Adipose tissue (tissue), 3 donors: ENCODE results near the gene TPSD1. TPM values are rescaled to one million over a fixed set of nuclear protein-coding genes. Genes with fewer than 3 reads are reported as not detected.
"Not testable (repeated sequence)": the region's sequence is repeated elsewhere in the genome, so short reads cannot be mapped to it uniquely, and the experiment has no call there.

ENCODE experiments used
- H3K27ac ChIP-seq: one replicate; pipeline ENCODE4 v1.5.1; 2013; ENCODE audit warnings: low read depth, low read length
- WGBS, 3 donors: extraction: QIAGEN DNeasy Blood & Tissue Kit; methylation state at CpG; one replicate each; pipeline ENCODE4 v1.1.7; 2013; 5-methylcytosine and 5-hydroxymethylcytosine counted together
- polyA plus RNA-seq, 3 donors: library from polyadenylated mRNA; stranded (reverse); fragments of 200-250 nt; gene quantifications; one replicate each; pipeline ENCODE4 v1.2.3, GENCODE V29; 2013
- donor health status: healthy with polysubstance abuse.
- donor health status: Bipolar disorder and iron deficiency.
- donor health status: healthy.

The TPSD1 gene
- polyA plus RNA-seq, 3 donors, result 0.16 to 1.2 TPM; not detected in 1

GRCh38 chr16:1218930-1219611, 36.8 kb upstream of the TPSD1 start:
- no peak overlapping the region for H3K27ac ChIP-seq
- WGBS, 3 donors, result 78 to 91% (median 86%) methylated on average over 20 to 24 of the region's 24 CpGs

DNA sequence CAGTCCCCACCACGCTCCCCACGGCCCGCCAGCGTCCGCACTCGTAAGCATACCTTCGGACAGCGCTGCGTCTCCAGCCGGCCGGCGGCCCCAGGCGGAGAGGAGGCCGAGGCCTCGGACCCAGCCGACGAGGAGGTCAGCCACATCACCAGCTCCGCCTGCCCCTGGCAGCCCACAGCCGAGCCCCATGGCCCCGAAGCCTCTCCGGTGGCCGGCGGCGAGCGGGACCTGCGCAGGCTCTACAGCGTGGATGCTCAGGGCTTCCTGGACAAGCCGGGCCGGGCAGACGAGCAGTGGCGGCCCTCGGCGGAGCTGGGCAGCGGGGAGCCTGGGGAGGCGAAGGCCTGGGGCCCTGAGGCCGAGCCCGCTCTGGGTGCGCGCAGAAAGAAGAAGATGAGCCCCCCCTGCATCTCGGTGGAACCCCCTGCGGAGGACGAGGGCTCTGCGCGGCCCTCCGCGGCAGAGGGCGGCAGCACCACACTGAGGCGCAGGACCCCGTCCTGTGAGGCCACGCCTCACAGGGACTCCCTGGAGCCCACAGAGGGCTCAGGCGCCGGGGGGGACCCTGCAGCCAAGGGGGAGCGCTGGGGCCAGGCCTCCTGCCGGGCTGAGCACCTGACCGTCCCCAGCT, 35.7 kb upstream of the TPSD1 start:
- H3K27ac ChIP-seq, result no peak overlapping the region
- 90 to 92% (median 90%) methylated on average over 41 to 55 of the region's 55 CpGs for WGBS, 3 donors

DNA sequence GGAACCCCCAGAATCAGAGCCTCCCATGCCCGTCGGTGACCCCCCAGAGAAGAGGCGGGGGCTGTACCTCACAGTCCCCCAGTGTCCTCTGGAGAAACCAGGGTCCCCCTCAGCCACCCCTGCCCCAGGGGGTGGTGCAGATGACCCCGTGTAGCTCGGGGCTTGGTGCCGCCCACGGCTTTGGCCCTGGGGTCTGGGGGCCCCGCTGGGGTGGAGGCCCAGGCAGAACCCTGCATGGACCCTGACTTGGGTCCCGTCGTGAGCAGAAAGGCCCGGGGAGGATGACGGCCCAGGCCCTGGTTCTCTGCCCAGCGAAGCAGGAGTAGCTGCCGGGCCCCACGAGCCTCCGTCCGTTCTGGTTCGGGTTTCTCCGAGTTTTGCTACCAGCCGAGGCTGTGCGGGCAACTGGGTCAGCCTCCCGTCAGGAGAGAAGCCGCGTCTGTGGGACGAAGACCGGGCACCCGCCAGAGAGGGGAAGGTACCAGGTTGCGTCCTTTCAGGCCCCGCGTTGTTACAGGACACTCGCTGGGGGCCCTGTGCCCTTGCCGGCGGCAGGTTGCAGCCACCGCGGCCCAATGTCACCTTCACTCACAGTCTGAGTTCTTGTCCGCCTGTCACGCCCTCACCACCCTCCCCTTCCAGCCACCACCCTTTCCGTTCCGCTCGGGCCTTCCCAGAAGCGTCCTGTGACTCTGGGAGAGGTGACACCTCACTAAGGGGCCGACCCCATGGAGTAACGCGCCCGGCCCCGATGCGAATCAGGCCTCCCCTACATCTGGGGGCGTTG, 34.8 kb upstream of the TPSD1 start:
- no peak overlapping the region for H3K27ac ChIP-seq

DNA sequence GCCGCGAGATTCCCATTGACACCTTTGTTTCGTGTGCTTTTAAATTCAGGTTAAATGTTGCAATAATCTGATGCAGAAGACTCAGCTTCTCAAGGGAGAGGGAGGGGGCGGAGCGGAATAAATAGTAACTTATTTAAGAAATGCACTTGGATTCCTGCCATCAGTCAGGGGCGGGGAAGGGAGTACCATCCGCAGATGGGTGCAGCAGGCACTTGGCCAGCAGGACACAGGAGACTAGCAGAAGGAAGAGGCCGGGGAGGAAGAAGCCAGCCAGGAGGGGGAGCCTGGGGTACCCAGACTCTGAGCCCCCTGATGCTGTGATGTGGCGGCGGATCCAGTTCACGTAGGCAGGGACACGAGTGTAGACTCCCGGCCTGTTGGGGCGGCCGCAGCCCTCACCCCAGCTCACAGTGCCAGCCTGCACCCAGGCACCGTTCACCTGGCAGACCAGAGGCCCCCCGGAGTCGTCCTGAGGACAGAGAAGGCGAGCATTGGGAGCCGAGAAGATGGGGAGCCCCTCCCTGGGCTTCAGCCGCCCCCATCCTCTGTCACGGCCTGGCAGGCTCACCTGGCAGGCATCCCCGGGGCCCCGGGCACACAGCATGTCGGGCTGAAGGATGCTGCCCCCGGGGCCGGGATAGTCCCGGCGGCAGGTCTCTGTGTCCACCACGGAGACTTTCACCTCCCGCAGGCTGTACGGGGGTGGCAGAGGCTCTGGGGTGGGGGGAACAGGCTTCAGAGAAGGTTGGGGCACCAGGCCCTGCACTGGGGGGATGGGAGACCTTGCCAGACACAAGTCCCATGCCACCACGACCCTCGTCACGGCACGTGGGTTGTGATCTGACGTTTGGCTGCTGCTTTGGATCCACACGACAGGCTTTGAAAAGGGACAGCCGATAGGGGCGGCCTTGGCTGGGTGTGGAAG, 34.0 kb upstream of the TPSD1 start:
- no peak overlapping the region for H3K27ac ChIP-seq
- WGBS, 3 donors, result 76 to 82% (median 82%) methylated on average over 40 of the region's 40 CpGs

More for the DNA sequence above, 34.8 kb upstream of the TPSD1 start:
- 84 to 85% (median 84%) methylated on average over 46 to 48 of the region's 48 CpGs for WGBS, 3 donors

DNA sequence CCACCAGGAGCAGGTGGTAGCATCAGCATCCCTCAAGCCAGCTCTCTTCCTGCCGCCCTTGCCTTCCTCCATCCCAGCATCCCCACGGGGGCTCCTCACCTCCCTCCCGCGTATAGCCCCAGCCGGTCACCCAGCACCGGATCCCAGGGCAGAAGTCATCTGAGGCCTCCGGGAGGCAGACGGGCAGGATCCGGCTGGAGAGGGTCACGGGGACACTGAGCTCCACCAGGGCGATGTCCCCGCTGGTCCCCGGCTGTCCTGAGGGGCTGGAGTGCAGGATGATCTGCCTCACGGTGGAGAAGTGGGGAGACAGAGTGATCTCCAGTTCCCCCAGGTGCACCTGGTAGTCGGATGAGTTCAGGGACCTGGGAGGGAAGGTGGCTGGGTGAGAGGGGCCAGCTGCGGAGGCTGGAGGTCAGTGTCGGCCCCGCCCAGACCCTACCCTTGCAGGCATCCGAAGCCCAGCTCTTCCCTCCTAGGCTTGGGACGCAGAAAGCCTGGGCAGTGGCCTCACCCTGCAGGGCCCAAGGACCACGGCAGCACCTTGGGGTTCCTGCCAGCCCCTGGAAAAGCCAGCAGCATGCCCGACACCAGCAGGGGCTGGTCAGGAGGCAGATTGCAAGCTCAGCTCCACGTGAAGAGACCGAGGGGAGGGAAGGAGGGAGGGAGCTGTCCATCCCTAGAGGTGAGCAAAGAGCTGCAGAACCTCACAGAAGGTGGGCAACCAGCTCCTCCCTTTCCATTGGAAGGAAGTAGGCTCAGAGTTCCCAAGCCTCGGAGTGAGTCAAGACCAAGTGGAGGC, 33.1 kb upstream of the TPSD1 start:
- no peak overlapping the region for H3K27ac ChIP-seq
- 67 to 73% (median 71%) methylated on average over 20 to 25 of the region's 25 CpGs for WGBS, 3 donors

DNA sequence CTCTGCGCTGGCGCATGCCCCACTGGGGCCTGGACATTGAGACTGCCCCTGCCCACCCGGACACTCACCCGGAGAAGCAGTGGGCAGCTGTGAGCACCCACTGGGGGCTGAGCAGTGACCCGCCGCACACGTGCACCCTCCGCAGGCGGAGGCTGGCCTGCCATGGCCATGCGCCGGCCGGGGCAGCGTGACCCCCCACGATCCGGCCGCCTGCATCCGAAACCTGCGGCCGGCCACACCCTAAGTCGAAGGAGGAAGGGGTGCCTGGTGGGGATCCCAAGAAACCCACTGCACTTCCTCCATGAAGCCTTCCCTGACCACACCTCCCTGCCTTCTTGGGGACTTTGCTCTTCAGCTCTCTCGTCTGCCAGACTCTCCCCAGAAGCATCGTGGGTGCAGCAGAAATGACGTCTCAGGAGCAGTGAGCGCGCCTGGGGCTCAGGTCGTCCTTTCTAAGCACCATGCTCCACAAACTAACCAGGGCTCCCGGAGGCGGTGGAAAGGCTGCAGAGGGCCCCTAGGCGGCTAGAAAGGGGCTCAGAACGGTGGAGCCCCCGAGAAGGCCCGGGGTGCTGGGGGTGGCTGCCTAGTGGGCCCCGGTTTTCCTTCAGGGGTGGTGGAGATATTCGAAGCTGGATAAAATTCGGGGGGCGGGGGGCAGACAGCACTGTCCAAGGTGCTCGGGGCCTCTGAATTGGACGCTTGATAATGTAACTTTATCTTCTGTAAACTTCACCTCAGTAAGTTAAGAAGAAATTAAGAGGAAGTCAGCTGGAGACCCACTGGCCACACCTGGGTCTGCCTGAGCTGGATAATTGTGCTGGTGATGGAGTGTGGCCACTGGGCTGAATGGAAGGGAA, 32.3 kb upstream of the TPSD1 start:
- H3K27ac ChIP-seq, result no peak overlapping the region
- 83 to 85% (median 84%) methylated on average over 38 of the region's 38 CpGs for WGBS, 3 donors

- no peak overlapping the region for H3K27ac ChIP-seq
- WGBS, 3 donors, result 66 to 85% (median 77%) methylated on average over 5 to 9 of the region's 9 CpGs
Observed at GRCh38 chr16:1224558-1224957, 31.3 kb upstream of the TPSD1 start.

GRCh38 chr16:1225051-1225451, 30.8 kb upstream of the TPSD1 start, which contains the start of gene TPSG1:
TPSG1 (minus strand) TSS chr16:1225268; CDS start chr16:1225252, 16 bp downstream.
- 63 to 79% (median 63%) methylated on average over 8 to 10 of the region's 10 CpGs for WGBS, 3 donors
- H3K27ac ChIP-seq, result no peak within 1 kb of the TSS

DNA sequence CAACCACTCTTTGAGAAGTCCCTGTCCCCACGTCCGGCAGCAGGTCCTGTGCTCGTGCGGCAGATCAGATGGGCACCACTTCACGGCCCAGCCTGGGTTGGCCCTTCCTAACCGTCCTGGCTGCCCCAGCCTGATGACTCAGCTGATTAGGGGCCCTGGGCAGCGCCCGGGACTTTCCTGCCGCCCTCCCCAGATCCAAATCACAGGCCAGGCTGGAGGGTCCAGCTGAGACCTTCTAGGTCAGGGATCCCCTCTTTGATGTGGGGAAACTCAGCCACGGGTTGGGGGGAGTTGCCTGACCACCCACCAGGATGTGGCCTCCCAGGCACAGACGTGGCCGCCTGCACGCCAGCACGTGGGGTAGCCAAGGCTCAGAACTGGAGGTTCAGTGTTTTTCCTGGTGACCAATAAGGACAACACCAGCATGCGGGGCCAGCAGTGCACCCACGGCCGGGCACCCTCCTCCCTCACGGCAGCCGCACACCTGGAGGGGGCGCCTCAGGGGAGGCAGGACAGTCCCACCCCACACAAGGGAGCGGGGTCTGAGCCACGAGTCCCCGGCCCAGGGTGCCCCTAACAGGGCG, 30.0 kb upstream of the TPSD1 start:
- 45 to 69% (median 53%) methylated on average over 24 of the region's 24 CpGs for WGBS, 3 donors
- not testable (repeated sequence) for H3K27ac ChIP-seq

DNA sequence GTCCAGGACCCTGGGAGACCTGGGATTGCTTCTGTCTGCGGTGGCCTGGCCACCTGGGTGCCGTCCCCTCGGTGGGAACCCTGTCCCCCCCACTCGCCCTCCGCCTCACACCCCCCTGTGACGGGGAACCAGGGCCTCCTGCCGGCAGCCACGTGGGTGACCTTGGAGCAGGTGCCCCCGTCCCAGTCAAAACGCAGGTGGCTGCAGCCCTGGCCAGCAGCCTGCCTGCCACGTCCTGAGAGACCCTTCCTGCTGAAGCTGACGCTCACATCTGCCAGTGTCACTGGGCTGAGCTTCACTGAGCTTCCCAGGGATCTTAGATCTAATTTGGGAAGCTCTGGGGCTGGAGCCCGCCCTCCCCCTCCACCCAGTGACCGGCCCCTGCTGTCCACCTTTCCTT, 29.2 kb upstream of the TPSD1 start:
- H3K27ac ChIP-seq, result not testable (repeated sequence)
- 30 to 51% (median 45%) methylated on average over 4 to 14 of the region's 14 CpGs for WGBS, 3 donors

DNA sequence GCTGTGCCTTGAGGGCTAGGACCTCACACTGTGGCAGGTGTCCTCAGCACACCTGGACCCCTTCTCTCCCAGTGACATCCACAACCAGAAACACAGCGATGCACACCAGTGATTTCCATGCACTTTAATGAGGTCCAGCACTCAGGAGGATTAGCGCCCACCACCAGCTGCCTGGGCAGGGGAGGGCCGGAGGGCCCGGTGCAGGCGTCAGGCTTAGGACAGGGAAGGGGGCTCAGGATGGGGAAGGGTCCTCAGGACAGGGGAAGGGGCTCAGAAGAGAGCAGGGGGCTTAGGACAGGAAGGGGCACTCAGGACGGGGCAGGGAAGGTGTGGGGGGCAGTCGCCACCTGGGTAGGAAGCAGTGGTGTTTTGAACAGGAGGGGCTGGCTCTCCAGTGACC, 27.6 kb upstream of the TPSD1 start:
- H3K27ac ChIP-seq, result not testable (repeated sequence)
- WGBS, 3 donors, result 65 to 75% (median 69%) methylated on average over 4 to 7 of the region's 7 CpGs

GRCh38 chr16:1229476-1229875, 26.4 kb upstream of the TPSD1 start:
- H3K27ac ChIP-seq, result not testable (repeated sequence)
- 84 to 100% (median 87%) methylated on average over 5 to 11 of the region's 13 CpGs for whole genome bisulfite sequencing, 3 donors

- WGBS, 3 donors, result 61 to 82% methylated on average over 3 to 5 of the region's 11 CpGs; no CpG with 5 or more reads in 1 of the 3 donors
- not testable (repeated sequence) for H3K27ac ChIP-seq
Observed at GRCh38 chr16:1230084-1230470, 25.8 kb upstream of the TPSD1 start, which contains the start of gene TPSB2. TPSB2 (minus strand) TSS chr16:1230184; CDS start chr16:1229951, 233 bp downstream.

GRCh38 chr16:1230471-1231212, 25.2 kb upstream of the TPSD1 start:
- H3K27ac ChIP-seq, result not testable (repeated sequence)
- WGBS, 3 donors, result 74 to 82% (median 79%) methylated on average over 13 to 17 of the region's 17 CpGs

GRCh38 chr16:1231301-1231700, 24.6 kb upstream of the TPSD1 start:
- WGBS, 3 donors, result 83 to 89% (median 85%) methylated on average over 6 to 7 of the region's 7 CpGs
- H3K27ac ChIP-seq, result not testable (repeated sequence)
